ENCODE results near the gene CHST14. TPM values are rescaled to one million over a fixed set of nuclear protein-coding genes. Genes with fewer than 3 reads are reported as not detected.

CHST14 gene
- total and polyA plus RNA-seq, 2 donors from 2014 or later, result 11.9 to 14.3 TPM

GRCh38 chr15:40498891-40499290 lies 28.1 kb downstream of the CHST14 start:
- no peak for FAIRE-seq

DNA sequence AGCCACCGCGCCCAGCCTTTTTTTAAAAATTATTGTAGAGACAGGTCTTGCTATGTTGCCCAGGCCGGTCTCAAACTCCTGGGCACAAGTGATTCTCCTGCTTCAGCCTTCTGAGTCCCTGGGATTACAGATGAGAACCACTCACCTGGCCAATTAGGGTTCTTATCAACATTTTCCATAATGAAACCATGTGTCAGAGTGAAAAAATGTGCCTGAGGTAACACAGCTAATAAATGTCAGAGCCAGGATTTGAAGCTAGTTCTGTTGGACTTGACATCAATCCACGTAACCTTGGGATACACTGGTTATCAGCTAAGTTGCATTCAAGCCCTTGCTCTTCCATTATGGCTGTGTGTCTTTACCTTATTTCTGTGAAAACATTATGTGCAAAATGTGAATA lies 29.1 kb downstream of the CHST14 start:
- Histone ChIP-seq H3K9ac (ENCODE audit: low read length in 3 of 3) (no peak overlapping the region), H3K27ac (ENCODE audit: low read depth in 2 of 2, low read length in 2 of 2) (no peak overlapping the region), H3K4me1 (ENCODE audit: control insufficient read depth in 2 of 3, insufficient read depth in 2 of 3, low read depth in 1 of 3, low read length in 3 of 3) (no peaks in the 10 kb centered on the region), H3K9me3 (ENCODE audit: control insufficient read depth in 2 of 3, insufficient read depth in 1 of 3, low read length in 3 of 3) (no peaks in the 10 kb centered on the region), H3K36me3 (ENCODE audit: control insufficient read depth in 2 of 3, insufficient read depth in 3 of 3, low read length in 3 of 3) (no peaks in the 10 kb centered on the region), H3K4me3 (ENCODE audit: low read length in 3 of 3) (no peak overlapping the region), H3K27me3 (ENCODE audit: control insufficient read depth, insufficient read depth, low read length) (no peaks in the 10 kb centered on the region)
- TF ChIP-seq, protein P1, sequence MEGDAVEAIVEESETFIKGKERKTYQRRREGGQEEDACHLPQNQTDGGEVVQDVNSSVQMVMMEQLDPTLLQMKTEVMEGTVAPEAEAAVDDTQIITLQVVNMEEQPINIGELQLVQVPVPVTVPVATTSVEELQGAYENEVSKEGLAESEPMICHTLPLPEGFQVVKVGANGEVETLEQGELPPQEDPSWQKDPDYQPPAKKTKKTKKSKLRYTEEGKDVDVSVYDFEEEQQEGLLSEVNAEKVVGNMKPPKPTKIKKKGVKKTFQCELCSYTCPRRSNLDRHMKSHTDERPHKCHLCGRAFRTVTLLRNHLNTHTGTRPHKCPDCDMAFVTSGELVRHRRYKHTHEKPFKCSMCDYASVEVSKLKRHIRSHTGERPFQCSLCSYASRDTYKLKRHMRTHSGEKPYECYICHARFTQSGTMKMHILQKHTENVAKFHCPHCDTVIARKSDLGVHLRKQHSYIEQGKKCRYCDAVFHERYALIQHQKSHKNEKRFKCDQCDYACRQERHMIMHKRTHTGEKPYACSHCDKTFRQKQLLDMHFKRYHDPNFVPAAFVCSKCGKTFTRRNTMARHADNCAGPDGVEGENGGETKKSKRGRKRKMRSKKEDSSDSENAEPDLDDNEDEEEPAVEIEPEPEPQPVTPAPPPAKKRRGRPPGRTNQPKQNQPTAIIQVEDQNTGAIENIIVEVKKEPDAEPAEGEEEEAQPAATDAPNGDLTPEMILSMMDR (IDR thresholded peaks at IDR 0.05; ENCODE audit: borderline replicate concordance, extremely low read depth, insufficient read depth), result no peak
- DNase-seq, result no peak
- no peak for FAIRE-seq
- intact Hi-C loops (cut with DNase I), result no loop called here

More at GRCh38 chr15:40498891-40499290, 28.1 kb downstream of the CHST14 start:
- TF ChIP-seq, protein P1 (IDR thresholded peaks at IDR 0.05; ENCODE audit: borderline replicate concordance, extremely low read depth, insufficient read depth), result no peak
- DNase-seq, result no peak
- Histone ChIP-seq H3K4me1 (ENCODE audit: control insufficient read depth in 2 of 3, insufficient read depth in 2 of 3, low read depth in 1 of 3, low read length in 3 of 3) (no peaks in the 10 kb centered on the region), H3K9me3 (ENCODE audit: control insufficient read depth in 2 of 3, insufficient read depth in 1 of 3, low read length in 3 of 3) (no peaks in the 10 kb centered on the region), H3K36me3 (ENCODE audit: control insufficient read depth in 2 of 3, insufficient read depth in 3 of 3, low read length in 3 of 3) (no peaks in the 10 kb centered on the region), H3K9ac (ENCODE audit: low read length in 3 of 3) (no peak overlapping the region), H3K27ac (ENCODE audit: low read depth in 2 of 2, low read length in 2 of 2) (no peak overlapping the region), H3K27me3 (ENCODE audit: control insufficient read depth, insufficient read depth, low read length) (no peaks in the 10 kb centered on the region), H3K4me3 (ENCODE audit: low read length in 3 of 3) (no peak overlapping the region)
- intact Hi-C loops (cut with DNase I), result no loop called here

DNA sequence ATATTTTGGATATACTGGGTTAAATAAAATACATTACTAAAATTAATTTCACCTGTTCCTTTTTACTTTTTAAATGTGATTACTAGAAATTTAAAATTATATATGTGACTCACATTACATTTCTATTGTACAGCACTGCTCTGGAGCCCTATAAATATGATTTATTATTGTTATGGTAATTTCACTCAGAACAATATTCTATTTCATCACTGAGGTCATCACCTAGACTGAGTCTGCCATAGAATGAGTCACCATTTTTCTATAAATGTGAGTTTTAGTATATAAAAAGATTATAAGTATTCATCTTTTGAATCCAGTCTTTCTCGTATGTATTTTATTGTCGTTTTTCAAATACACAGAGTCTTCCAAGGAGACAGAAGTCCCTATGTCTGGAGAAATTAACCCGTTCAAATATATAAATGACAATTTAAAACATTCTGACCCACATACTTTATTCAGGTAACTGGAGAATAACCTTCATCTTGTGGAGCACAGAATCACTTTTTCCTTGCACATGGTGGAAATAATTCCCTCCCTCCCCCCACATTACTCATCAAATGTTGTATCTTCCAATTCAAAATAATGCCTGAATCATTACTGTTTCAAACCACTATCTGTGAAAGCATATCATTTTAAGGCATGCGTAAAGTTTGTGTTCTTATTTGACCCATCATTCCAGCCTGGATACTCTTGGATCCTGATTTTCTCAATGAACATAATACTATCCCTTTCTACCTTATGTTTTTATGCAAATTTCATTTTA lies 30.0 kb downstream of the CHST14 start:
- FAIRE-seq, result no peak
- intact Hi-C loops (cut with DNase I), result no loop called here
- DNase-seq, result no peak
- no peaks in the 10 kb centered on the region for H3K27me3 ChIP-seq (ENCODE audit: control insufficient read depth, insufficient read depth, low read length)
- H3K9me3 ChIP-seq (ENCODE audit: control insufficient read depth in 2 of 3, insufficient read depth in 1 of 3, low read length in 3 of 3), result no peaks in the 10 kb centered on the region
- no peak overlapping the region for H3K9ac ChIP-seq (ENCODE audit: low read length in 3 of 3)
- TF ChIP-seq, protein P1 (IDR thresholded peaks at IDR 0.05; ENCODE audit: borderline replicate concordance, extremely low read depth, insufficient read depth), result no peak
- H3K4me3 ChIP-seq (ENCODE audit: low read length in 3 of 3), result no peak overlapping the region
- H3K27ac ChIP-seq (ENCODE audit: low read depth in 2 of 2, low read length in 2 of 2), result no peak overlapping the region
- no peaks in the 10 kb centered on the region for H3K4me1 ChIP-seq (ENCODE audit: control insufficient read depth in 2 of 3, insufficient read depth in 2 of 3, low read depth in 1 of 3, low read length in 3 of 3)
- H3K36me3 ChIP-seq (ENCODE audit: control insufficient read depth in 2 of 3, insufficient read depth in 3 of 3, low read length in 3 of 3), result no peaks in the 10 kb centered on the region
